CD4-positive, alpha-beta memory T cell (primary cell): ENCODE data around the gene XXYLT1. TPM values are rescaled to one million over a fixed set of nuclear protein-coding genes. Genes with fewer than 3 reads are reported as not detected.
A peak's percentile ranks its signal among the peaks of the same experiment; 100 is the strongest.

Experiments used
- CTCF ChIA-PET: fragments of 350-600 bp; sonication (Branson Sonifier 250); formaldehyde crosslinking; loops from one replicate; lab custom pipeline; 2021; ENCODE audit warnings: inconsistent platforms; ENCODE audit not compliant: partially characterized antibody; lab: Charles Lee
- POLR2A ChIA-PET: fragments of 350-600 bp; sonication (Branson Sonifier 250); formaldehyde crosslinking; loops from one replicate; lab custom pipeline; 2021; ENCODE audit not compliant: partially characterized antibody; lab: Charles Lee
- DNase-seq, 5 donors: peaks; one replicate each; pipeline versions ENCODE4 v3.0.0 to v3.0.0-alpha.2; 2020 to 2022; ENCODE audit warnings: mixed read lengths in 1 of 5
- H3K27ac ChIP-seq: one replicate; pipeline ENCODE4 v1.7.0; 2013; ENCODE audit warnings: low read depth, low read length
- H3K27me3 ChIP-seq: 2 replicates; pipeline ENCODE4 v1.7.0; 2013; ENCODE audit warnings: mild to moderate bottlenecking, low read length, moderate library complexity; ENCODE audit not compliant: insufficient read depth
- H3K36me3 ChIP-seq: 2 replicates; pipeline ENCODE4 v1.7.0; 2013; ENCODE audit warnings: mild to moderate bottlenecking, low read length, moderate library complexity; ENCODE audit not compliant: insufficient read depth
- H3K4me1 ChIP-seq: 2 replicates; pipeline ENCODE4 v1.7.0; 2013; ENCODE audit warnings: mild to moderate bottlenecking, low read length, moderate library complexity; ENCODE audit not compliant: insufficient read depth
- H3K4me3 ChIP-seq, 2 donors: one replicate each; pipeline ENCODE4 v1.7.0; 2013; ENCODE audit warnings: low read length in 2 of 2, mild to moderate bottlenecking in 1 of 2
- H3K9me3 ChIP-seq, 2 donors: one replicate each; pipeline ENCODE4 v1.7.0; 2013; ENCODE audit warnings: low read length in 2 of 2, control low read depth in 1 of 2; ENCODE audit not compliant: control insufficient read depth in 1 of 2
- H3K27ac Mint-ChIP-seq, 7 donors: one replicate each; pipeline ENCODE4 v1.8.0; 2020 to 2021; ENCODE audit warnings: mixed read lengths in 7 of 7, mild to moderate bottlenecking in 6 of 7, inconsistent platforms in 3 of 7, moderate library complexity in 3 of 7
- H3K27me3 Mint-ChIP-seq, 2 donors: one replicate each; pipeline ENCODE4 v1.8.0; 2020 to 2021; ENCODE audit warnings: mixed read lengths in 2 of 2
- H3K36me3 Mint-ChIP-seq, 2 donors: one replicate each; pipeline ENCODE4 v1.8.0; 2020 to 2021; ENCODE audit warnings: mixed read lengths in 2 of 2, inconsistent platforms in 1 of 2, mild to moderate bottlenecking in 1 of 2
- H3K4me1 Mint-ChIP-seq, 4 donors: one replicate each; pipeline ENCODE4 v1.8.0; 2020 to 2021; ENCODE audit warnings: mixed read lengths in 4 of 4, mild to moderate bottlenecking in 1 of 4
- H3K4me3 Mint-ChIP-seq, 8 donors: one replicate each; pipeline ENCODE4 v1.8.0; 2020 to 2021; ENCODE audit warnings: mixed read lengths in 8 of 8, mild to moderate bottlenecking in 7 of 8, moderate library complexity in 6 of 8, inconsistent platforms in 3 of 8
- H3K9me3 Mint-ChIP-seq, 8 donors: one replicate each; pipeline ENCODE4 v1.8.0; 2020 to 2021; ENCODE audit warnings: mixed read lengths in 8 of 8, mild to moderate bottlenecking in 5 of 8, inconsistent platforms in 3 of 8, moderate library complexity in 1 of 8
- intact Hi-C: fragments of 100-400 bp; cut with micrococcal nuclease; formaldehyde crosslinking; loops from one replicate; pipeline ENCODE4 v1.15.1; 2023
- polyA plus RNA-seq, 2 donors: library from polyadenylated mRNA; unstranded; fragments of 300-500 nt; fragmentation: Illumina TruSeq; gene quantifications; one replicate each; pipeline ENCODE4 v1.2.3, GENCODE V29; 2021
- total RNA-seq, 2 experiments: library from RNA; stranded (reverse); gene quantifications; one replicate each; pipeline ENCODE4 v1.2.3, GENCODE V29; 2021

Gene XXYLT1
- total and polyA plus RNA-seq, 4 experiments from 2014 or later: 3.9 to 6.3 (median 4.3) TPM

DNA sequence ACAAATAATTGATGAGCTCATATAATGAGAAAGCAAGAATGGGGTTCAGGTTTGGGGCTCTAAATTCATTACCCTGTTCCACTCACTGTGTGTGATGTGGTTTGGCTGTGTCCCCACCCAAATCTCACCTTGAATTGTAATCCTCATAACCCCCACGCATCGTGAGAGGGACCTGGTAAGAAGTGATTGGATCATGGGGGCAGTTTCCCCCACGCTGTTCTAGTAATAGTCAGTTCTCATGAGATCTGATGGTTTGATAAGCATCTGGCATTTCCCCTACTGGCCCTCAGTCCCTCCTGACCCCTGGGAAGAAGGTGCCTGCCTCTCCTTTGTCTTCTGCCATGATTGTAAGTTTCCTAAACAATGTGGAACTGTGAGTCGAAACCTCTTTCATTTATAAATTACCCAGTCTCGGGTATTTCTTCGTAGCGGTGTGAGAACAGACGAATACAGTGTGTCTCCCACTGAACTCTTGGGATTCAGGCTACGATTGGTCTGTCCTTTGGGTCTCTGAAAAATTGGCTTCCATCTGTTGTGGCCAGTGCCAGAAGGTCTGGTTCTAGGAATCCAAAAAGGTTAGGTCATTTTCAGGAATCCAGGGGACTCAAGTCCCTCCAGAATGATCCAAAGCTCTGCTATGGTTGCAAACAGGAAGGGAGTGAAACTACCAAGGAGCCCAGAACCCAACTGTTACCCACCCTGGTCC lies 87.7 kb downstream of the XXYLT1 start:
- no peaks in the 10 kb centered on the region for H3K36me3 ChIP-seq
- peaks cover 1 to 4% of the 10 kb centered on the region in 2 donors for H3K36me3 Mint-ChIP-seq
- ChIA-PET CTCF (interaction anchor here (1.0 to 1.3 kb wide), 3 partner anchors 8 to 501 kb away, joined by 3 read pairs; no protein-coding TSS in a partner anchor), POLR2A (interaction anchor here (0.6 to 0.7 kb wide), 2 partner anchors 9 to 75 kb away, joined by 3 to 4 read pairs; no protein-coding TSS in a partner anchor)
- H3K4me3 Mint-ChIP-seq: peak overlapping the region; percentile 19 to 77 (median 66)
- no peaks in the 10 kb centered on the region for H3K9me3 ChIP-seq
- H3K27me3 ChIP-seq: no peaks in the 10 kb centered on the region
- H3K4me3 ChIP-seq: peak overlapping the region in 1 of 2 donors; percentile 8
- no peaks in the 10 kb centered on the region for H3K27me3 Mint-ChIP-seq
- DNase-seq: no peak
- H3K4me1 Mint-ChIP-seq: peaks cover 43 to 58% (median 51%) of the 10 kb centered on the region in 4 donors
- peaks cover 0 to 4% (median 0%) of the 10 kb centered on the region in 8 donors for H3K9me3 Mint-ChIP-seq
- H3K4me1 ChIP-seq: peaks cover 56% of the 10 kb centered on the region
- no peak overlapping the region for H3K27ac ChIP-seq
- peak overlapping the region in 5 of 7 donors; percentile 10 to 70 (median 26) for H3K27ac Mint-ChIP-seq
- intact Hi-C loops: no loop called here

DNA sequence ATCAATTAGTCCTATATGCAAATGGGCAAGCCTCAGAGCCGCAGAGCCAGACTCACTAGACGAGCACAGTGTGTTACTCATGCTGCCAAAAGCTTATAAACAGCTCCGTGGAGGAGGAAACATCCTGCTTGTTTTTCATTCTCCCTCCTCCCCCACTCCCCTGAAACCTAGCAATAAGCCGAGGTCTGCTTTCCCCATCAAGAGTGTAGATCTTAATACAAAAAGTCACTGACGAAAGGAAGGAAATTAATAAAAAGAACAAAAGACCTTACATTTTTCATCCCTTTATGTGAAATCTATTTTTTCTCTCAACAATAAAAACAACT lies 88.5 kb downstream of the XXYLT1 start:
- Histone ChIP-seq H3K4me3 (no peak overlapping the region), H3K27me3 (no peaks in the 10 kb centered on the region), H3K4me1 (peaks cover 56% of the 10 kb centered on the region), H3K9me3 (no peaks in the 10 kb centered on the region), H3K36me3 (no peaks in the 10 kb centered on the region), H3K27ac (no peak overlapping the region)
- POLR2A ChIA-PET: interaction anchor here (0.6 to 1.4 kb wide), 2 partner anchors 9 to 77 kb away, joined by 3 to 4 read pairs; no protein-coding TSS in a partner anchor
- Mint-ChIP-seq H3K9me3 (peaks cover 0 to 4% (median 0%) of the 10 kb centered on the region in 8 donors), H3K4me1 (peaks cover 44 to 61% (median 52%) of the 10 kb centered on the region in 4 donors), H3K27me3 (no peaks in the 10 kb centered on the region), H3K4me3 (peak overlapping the region; percentile 49 to 77 (median 66)), H3K36me3 (peaks cover 1 to 8% of the 10 kb centered on the region in 2 donors), H3K27ac (peak overlapping the region in 5 of 7 donors; percentile 5 to 67 (median 10))
- peak in 2 of 5 donors; percentile 7 to 13 for DNase-seq
- CTCF ChIA-PET: interaction anchor here (1.0 to 1.3 kb wide), 3 partner anchors 9 to 500 kb away, joined by 3 read pairs; no protein-coding TSS in a partner anchor
- intact Hi-C loops: no loop called here

DNA sequence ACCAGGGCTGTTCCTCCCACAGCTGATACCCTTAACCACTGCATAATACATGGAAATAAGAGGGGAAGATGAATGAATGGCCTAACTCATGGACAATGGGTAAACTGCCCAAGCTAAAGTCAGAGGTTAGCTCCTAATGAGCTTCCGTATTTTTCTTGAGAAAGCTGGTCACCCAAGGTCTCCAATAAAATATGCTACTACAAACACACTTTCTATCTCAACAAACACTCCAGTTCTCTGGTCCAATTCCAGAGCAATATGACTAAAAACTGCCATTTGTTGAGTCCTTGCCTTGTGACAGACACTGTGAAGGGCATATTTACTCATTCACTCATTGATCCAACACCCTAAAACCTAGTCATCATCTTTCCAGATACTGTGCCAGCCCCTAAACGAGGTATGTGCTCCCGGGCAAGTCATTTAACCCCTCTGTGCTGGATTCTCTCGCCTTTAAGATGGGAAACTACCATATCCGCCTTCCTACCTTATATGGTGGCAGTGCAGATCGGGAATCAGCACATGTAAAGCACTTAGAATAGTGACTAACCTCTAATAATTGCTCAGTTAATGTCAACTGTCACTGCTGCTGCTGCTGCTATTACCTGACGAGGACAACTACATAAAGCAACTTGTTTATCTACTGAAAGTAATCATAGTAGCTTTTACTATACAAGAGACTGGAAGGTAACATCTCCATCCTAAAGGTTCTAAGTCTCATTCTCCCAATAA lies 89.1 kb downstream of the XXYLT1 start:
- Mint-ChIP-seq H3K27me3 (no peaks in the 10 kb centered on the region), H3K4me3 (peak overlapping the region; percentile 49 to 77 (median 66)), H3K27ac (peak overlapping the region in 5 of 7 donors; percentile 10 to 68 (median 15)), H3K36me3 (peaks cover 1 to 12% of the 10 kb centered on the region in 2 donors), H3K4me1 (peaks cover 44 to 61% (median 52%) of the 10 kb centered on the region in 4 donors), H3K9me3 (peaks cover 0 to 4% (median 0%) of the 10 kb centered on the region in 8 donors)
- Histone ChIP-seq H3K9me3 (no peaks in the 10 kb centered on the region), H3K4me3 (no peak overlapping the region), H3K4me1 (peaks cover 56% of the 10 kb centered on the region), H3K27me3 (no peaks in the 10 kb centered on the region), H3K27ac (no peak overlapping the region), H3K36me3 (no peaks in the 10 kb centered on the region)
- intact Hi-C loops: no loop called here
- POLR2A ChIA-PET: interaction anchor here (1.4 kb wide), 1 partner anchor 77 kb away, joined by 4 read pairs; no protein-coding TSS in a partner anchor
- CTCF ChIA-PET: interaction anchor here (1.1 to 1.6 kb wide), 2 partner anchors 9 to 48 kb away, joined by 3 read pairs; no protein-coding TSS in a partner anchor
- DNase-seq: no peak

DNA sequence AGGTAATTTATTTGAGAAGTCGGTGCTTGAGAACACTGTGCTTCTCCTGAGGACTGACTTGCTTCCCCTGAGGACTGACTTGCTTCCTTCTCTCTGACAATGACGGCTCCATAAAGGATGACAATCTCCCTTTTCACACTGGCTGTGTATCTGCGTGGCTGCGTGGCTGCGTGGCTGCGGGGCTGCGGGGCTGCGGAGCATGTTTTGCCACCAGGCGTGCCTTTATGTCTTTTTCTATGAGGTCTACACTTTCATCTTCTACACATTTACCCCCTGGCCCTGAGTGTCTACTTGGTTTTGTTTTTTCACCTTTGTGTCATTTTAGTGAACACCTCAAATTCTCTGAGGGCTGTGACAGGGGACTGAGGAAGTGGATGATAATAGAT lies 89.9 kb downstream of the XXYLT1 start:
- Histone ChIP-seq H3K27me3 (no peaks in the 10 kb centered on the region), H3K4me1 (peaks cover 51% of the 10 kb centered on the region), H3K9me3 (no peaks in the 10 kb centered on the region), H3K27ac (no peak overlapping the region), H3K4me3 (no peak overlapping the region), H3K36me3 (no peaks in the 10 kb centered on the region)
- Mint-ChIP-seq H3K4me1 (peaks cover 39 to 55% (median 46%) of the 10 kb centered on the region in 4 donors), H3K36me3 (peaks cover 1 to 12% of the 10 kb centered on the region in 2 donors), H3K27ac (peak overlapping the region in 1 of 7 donors; percentile 75), H3K9me3 (peaks cover 0 to 2% (median 0%) of the 10 kb centered on the region in 8 donors), H3K4me3 (peak overlapping the region in 1 of 8 donors; percentile 35), H3K27me3 (no peaks in the 10 kb centered on the region)
- CTCF ChIA-PET: interaction anchor here (1.6 kb wide), 1 partner anchor 8 kb away, joined by 3 read pairs; no protein-coding TSS in a partner anchor
- POLR2A ChIA-PET: interaction anchor here (1.4 kb wide), 1 partner anchor 78 kb away, joined by 4 read pairs; no protein-coding TSS in a partner anchor
- DNase-seq: no peak
- intact Hi-C loops: no loop called here

DNA sequence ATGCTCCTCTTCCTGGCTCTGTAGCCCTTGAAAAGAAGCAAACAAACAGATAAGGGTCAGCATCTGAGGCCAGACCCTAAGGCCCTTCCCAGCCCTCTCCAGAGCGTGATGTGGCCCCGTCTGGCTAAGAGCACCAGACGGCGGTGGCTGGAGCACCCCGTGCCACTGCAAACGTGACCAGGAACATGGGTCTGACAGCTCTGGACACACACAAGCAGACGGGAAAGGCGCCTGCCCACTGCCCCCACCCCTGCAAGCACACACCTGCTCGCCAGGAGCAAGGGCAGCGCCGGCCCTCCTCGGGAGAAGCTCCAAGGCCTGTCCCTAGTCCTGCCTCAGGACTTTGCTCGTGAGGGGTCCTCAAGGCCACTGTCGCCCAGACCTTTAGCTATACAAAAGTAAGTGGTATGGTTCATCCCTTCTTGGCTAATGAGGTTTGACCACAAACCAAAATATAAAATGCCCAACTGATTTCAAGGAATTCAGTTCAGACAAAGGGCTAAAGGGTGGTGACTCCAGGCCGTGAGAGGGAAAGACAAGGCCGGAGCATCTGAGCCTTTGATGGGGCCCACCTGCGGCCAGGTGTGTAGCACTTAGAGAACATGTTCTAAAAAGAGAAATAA lies 90.4 kb downstream of the XXYLT1 start:
- Mint-ChIP-seq H3K27ac (no peak overlapping the region), H3K9me3 (peaks cover 0 to 2% (median 0%) of the 10 kb centered on the region in 8 donors), H3K27me3 (no peaks in the 10 kb centered on the region), H3K4me1 (peaks cover 34 to 50% (median 41%) of the 10 kb centered on the region in 4 donors), H3K36me3 (peaks cover 1 to 12% of the 10 kb centered on the region in 2 donors), H3K4me3 (no peak overlapping the region)
- no peak overlapping the region for H3K4me3 ChIP-seq
- intact Hi-C loops: no loop called here
- DNase-seq: no peak
- no peak overlapping the region for H3K27ac ChIP-seq
- H3K27me3 ChIP-seq: no peaks in the 10 kb centered on the region
- H3K4me1 ChIP-seq: peaks cover 46% of the 10 kb centered on the region
- no peaks in the 10 kb centered on the region for H3K36me3 ChIP-seq
- POLR2A ChIA-PET: no interaction called here
- CTCF ChIA-PET: interaction anchor here (1.6 kb wide), 1 partner anchor 8 kb away, joined by 3 read pairs; no protein-coding TSS in a partner anchor
- no peaks in the 10 kb centered on the region for H3K9me3 ChIP-seq

DNA sequence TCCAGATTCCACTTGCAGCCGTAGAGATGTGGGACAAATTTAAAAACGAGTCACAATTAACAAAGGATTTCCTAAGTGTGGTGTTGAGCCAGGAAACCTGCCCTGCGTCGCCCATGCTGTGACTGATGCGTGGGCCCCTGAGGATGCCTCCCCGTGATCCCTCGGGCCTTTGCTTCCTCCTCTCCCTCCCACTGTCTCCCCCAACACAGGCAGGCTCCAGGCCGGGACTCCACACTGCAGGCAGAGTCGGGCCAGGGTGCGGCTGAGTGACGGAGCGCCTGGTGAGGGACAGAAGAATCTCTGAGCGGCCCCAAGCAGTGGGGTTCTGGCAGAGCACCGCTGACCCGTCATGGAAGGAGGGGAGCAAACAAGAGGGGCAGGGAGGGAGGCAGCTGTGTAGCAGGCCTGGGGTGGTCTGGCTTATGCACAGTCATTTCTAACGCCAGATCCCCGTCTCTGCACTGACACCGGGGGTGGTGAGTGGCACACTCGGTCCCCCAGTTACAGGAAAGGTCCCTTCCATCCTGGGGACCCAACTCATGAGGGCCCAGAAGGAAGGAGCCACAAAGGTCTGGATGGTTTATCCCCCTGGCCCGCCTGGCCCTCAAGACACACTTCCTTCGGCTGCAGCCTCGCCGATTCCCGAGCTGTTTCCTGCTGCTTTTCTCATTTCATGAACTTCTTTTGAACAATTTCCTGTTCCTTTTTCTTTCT lies 91.0 kb downstream of the XXYLT1 start:
- no peaks in the 10 kb centered on the region for H3K27me3 Mint-ChIP-seq
- H3K27ac ChIP-seq: no peak overlapping the region
- H3K36me3 ChIP-seq: no peaks in the 10 kb centered on the region
- peaks cover 39% of the 10 kb centered on the region for H3K4me1 ChIP-seq
- CTCF ChIA-PET: no interaction called here
- H3K9me3 Mint-ChIP-seq: peaks cover 0 to 2% (median 0%) of the 10 kb centered on the region in 8 donors
- H3K4me3 ChIP-seq: no peak overlapping the region
- no peak overlapping the region for H3K27ac Mint-ChIP-seq
- H3K27me3 ChIP-seq: no peaks in the 10 kb centered on the region
- H3K4me3 Mint-ChIP-seq: no peak overlapping the region
- peaks cover 1 to 19% of the 10 kb centered on the region in 2 donors for H3K36me3 Mint-ChIP-seq
- H3K4me1 Mint-ChIP-seq: peaks cover 31 to 44% (median 37%) of the 10 kb centered on the region in 4 donors
- intact Hi-C loops: no loop called here
- no peaks in the 10 kb centered on the region for H3K9me3 ChIP-seq
- POLR2A ChIA-PET: no interaction called here
- DNase-seq: no peak
